HepG2 (cell line): ENCODE data around the gene GLUD1. TPM values are rescaled to one million over a fixed set of nuclear protein-coding genes. Genes with fewer than 3 reads are reported as not detected.

ENCODE experiments used
- ATM ChIP-seq: fragments of 450-650 bp; IDR thresholded peaks from 2 replicates; pipeline ENCODE4 v1.7.1; 2017; ENCODE audit warnings: mild to moderate bottlenecking, borderline replicate concordance
- CEBPZ ChIP-seq: IDR thresholded peaks from 2 replicates; pipeline ENCODE4 v1.6.1; 2012; ENCODE audit warnings: low read length, improper control_type of control experiment
- EED ChIP-seq: sonication (generic); formaldehyde crosslinking; IDR thresholded peaks from 2 replicates; pipeline ENCODE4 v1.5.0; 2020; ENCODE audit warnings: mild to moderate bottlenecking, missing genetic modification reagents
- ELF4 ChIP-seq: sonication (generic); formaldehyde crosslinking; IDR thresholded peaks from 2 replicates; pipeline ENCODE4 v1.5.0; 2020; ENCODE audit warnings: missing genetic modification reagents, mild to moderate bottlenecking, moderate library complexity, borderline replicate concordance
- HMG20A ChIP-seq: IDR thresholded peaks from 2 replicates; pipeline ENCODE4 v1.6.1; 2016; ENCODE audit warnings: borderline replicate concordance
- HOXA7 ChIP-seq: sonication (generic); formaldehyde crosslinking; IDR thresholded peaks from 2 replicates; pipeline ENCODE4 v1.8.1; 2022; ENCODE audit warnings: mild to moderate bottlenecking, missing genetic modification reagents, moderate library complexity
- IRF1 ChIP-seq: sonication (generic); formaldehyde crosslinking; IDR thresholded peaks from 2 replicates; pipeline ENCODE4 v1.4.0; 2020; ENCODE audit warnings: low read depth, mild to moderate bottlenecking, missing genetic modification reagents
- IRF2 ChIP-seq: IDR thresholded peaks from 2 replicates; pipeline ENCODE4 v1.6.1; 2018; ENCODE audit warnings: missing genetic modification reagents, missing compliant biosample characterization
- MAFG ChIP-seq: sonication (generic); formaldehyde crosslinking; IDR thresholded peaks from 2 replicates; pipeline ENCODE4 v1.5.1; 2020; ENCODE audit warnings: mild to moderate bottlenecking, missing genetic modification reagents
- MIER3 ChIP-seq: IDR thresholded peaks from 2 replicates; pipeline ENCODE4 v1.6.1; 2016; ENCODE audit warnings: missing compliant biosample characterization, borderline replicate concordance
- MZF1 ChIP-seq: sonication (generic); formaldehyde crosslinking; IDR thresholded peaks from 2 replicates; pipeline ENCODE4 v1.8.1; 2023; ENCODE audit warnings: mild to moderate bottlenecking, missing genetic modification reagents, borderline replicate concordance
- NFE2L1 ChIP-seq: sonication (generic); formaldehyde crosslinking; IDR thresholded peaks from 2 replicates; pipeline ENCODE4 v1.4.0; 2020; ENCODE audit warnings: missing genetic modification reagents, mild to moderate bottlenecking, borderline replicate concordance
- RBM39 ChIP-seq: fragments of 200-400 bp; formaldehyde crosslinking; IDR thresholded peaks from one replicate; pipeline ENCODE4 v1.6.1; 2018; ENCODE audit warnings: antibody characterized with exemption, mild to moderate bottlenecking, low read depth, low read length; ENCODE audit not compliant: poor library complexity, severe bottlenecking
- TCF7 ChIP-seq: sonication (generic); IDR thresholded peaks from 2 replicates; pipeline ENCODE4 v1.6.1; 2016; ENCODE audit warnings: antibody characterized with exemption, low read depth
- TOE1 ChIP-seq: sonication (generic); formaldehyde crosslinking; IDR thresholded peaks from 2 replicates; pipeline ENCODE4 v1.4.0; 2020; ENCODE audit warnings: mild to moderate bottlenecking, missing genetic modification reagents
- ZBTB1 ChIP-seq: sonication (generic); formaldehyde crosslinking; IDR thresholded peaks from 2 replicates; pipeline ENCODE4 v1.4.0; 2020; ENCODE audit warnings: missing genetic modification reagents, borderline replicate concordance
- ZBTB34 ChIP-seq: sonication (generic); formaldehyde crosslinking; IDR thresholded peaks from 2 replicates; pipeline ENCODE4 v1.8.0; 2022; ENCODE audit warnings: mild to moderate bottlenecking, missing genetic modification reagents
- ZFP1 ChIP-seq: IDR thresholded peaks from 2 replicates; pipeline ENCODE4 v1.6.1; 2016
- ZFP37 ChIP-seq: sonication (generic); formaldehyde crosslinking; IDR thresholded peaks from 2 replicates; pipeline ENCODE4 v1.4.0; 2020; ENCODE audit warnings: missing genetic modification reagents, borderline replicate concordance
- ZNF17 ChIP-seq: sonication (generic); formaldehyde crosslinking; IDR thresholded peaks from 2 replicates; pipeline ENCODE4 v1.5.0; 2020; ENCODE audit warnings: mild to moderate bottlenecking, missing genetic modification reagents
- ZNF431 ChIP-seq: sonication (generic); formaldehyde crosslinking; IDR thresholded peaks from 2 replicates; pipeline ENCODE4 v1.9.0; 2022; ENCODE audit warnings: missing genetic modification reagents, low read depth, mild to moderate bottlenecking, borderline replicate concordance
- ZNF451 ChIP-seq: sonication (generic); formaldehyde crosslinking; IDR thresholded peaks from 2 replicates; pipeline ENCODE4 v1.5.0; 2020; ENCODE audit warnings: mild to moderate bottlenecking, missing genetic modification reagents
- ZNF569 ChIP-seq: sonication (generic); formaldehyde crosslinking; IDR thresholded peaks from 2 replicates; pipeline ENCODE4 v1.5.0; 2020; ENCODE audit warnings: mild to moderate bottlenecking, missing genetic modification reagents, moderate library complexity, borderline replicate concordance
- ZNF674 ChIP-seq: sonication (generic); formaldehyde crosslinking; IDR thresholded peaks from 2 replicates; pipeline ENCODE4 v1.5.0; 2020; ENCODE audit warnings: low read depth, mild to moderate bottlenecking, missing genetic modification reagents
- ZNF841 ChIP-seq: sonication (generic); formaldehyde crosslinking; IDR thresholded peaks from 2 replicates; pipeline ENCODE4 v1.8.1; 2023; ENCODE audit warnings: missing genetic modification reagents, borderline replicate concordance
- ZSCAN20 ChIP-seq: sonication (generic); formaldehyde crosslinking; IDR thresholded peaks from 2 replicates; pipeline ENCODE4 v1.4.0; 2020; ENCODE audit warnings: missing genetic modification reagents, mild to moderate bottlenecking, borderline replicate concordance
- polyA plus RNA-seq, 8 experiments: library from polyadenylated mRNA; depleted of rRNA in 3 of 8; stranded (reverse) in 7 of 8; unstranded in 1 of 8; fragments of >200 nt; fragmentation: Illumina TruSeq in 4 of 8; extraction: Trizol in 4 of 8; gene quantifications; 2 replicates each; pipeline versions ENCODE4 v1.2.1 to v1.2.3, GENCODE V29; 2011 to 2016; ENCODE audit warnings: low read depth in 4 of 8, missing spikeins in 1 of 8, mixed read lengths in 1 of 8; ENCODE audit not compliant: insufficient read depth in 1 of 8
- total RNA-seq, 5 experiments: library from RNA; depleted of rRNA; stranded (reverse); fragments of >200 nt; fragmentation: Illumina TruSeq; extraction: Trizol; gene quantifications; 2 replicates each; pipeline ENCODE4 v1.2.3, GENCODE V29; 2016; ENCODE audit warnings: low read depth in 1 of 5

The GLUD1 gene
- total and polyA plus RNA-seq, 2 of the 13 experiments (the other 11 are each of a cell fraction or from before 2014, with no cell fraction given), result 301 to 798 TPM

GRCh38 chr10:87092861-87093631, 1.6 kb downstream of the GLUD1 start (continued):
- no peak for TF ChIP-seq MAFG (CRISPR knock-in tag)
- no peak for TF ChIP-seq ZBTB34 (CRISPR knock-in tag)
- no peak for TF ChIP-seq NFE2L1 (CRISPR knock-in tag)
- no peak for TF ChIP-seq ZNF451 (CRISPR knock-in tag)
- no peak for TF ChIP-seq TOE1 (CRISPR knock-in tag)
- TF ChIP-seq MIER3 (CRISPR knock-in tag), result no peak
- no peak for TF ChIP-seq ZBTB1 (CRISPR knock-in tag)
- no peak for TF ChIP-seq ZNF674 (CRISPR knock-in tag)
- TF ChIP-seq ELF4 (CRISPR knock-in tag), result no peak
- no peak for TF ChIP-seq EED (CRISPR knock-in tag)
- TF ChIP-seq ATM, result no peak
- no peak for TF ChIP-seq ZSCAN20 (CRISPR knock-in tag)
- no peak for TF ChIP-seq ZNF841 (CRISPR knock-in tag)
- TF ChIP-seq MZF1, result no peak
- no peak for TF ChIP-seq ZFP1 (CRISPR knock-in tag)
- no peak for TF ChIP-seq IRF1 (CRISPR knock-in tag)
- TF ChIP-seq ZNF431 (CRISPR knock-in tag), result no peak
- no peak; the same call in 1 of the 2 replicates for TF ChIP-seq HMG20A
- TF ChIP-seq ZNF17 (CRISPR knock-in tag), result no peak
- no peak for TF ChIP-seq ZNF569 (CRISPR knock-in tag)
- TF ChIP-seq TCF7, result peak; percentile 53
- no peak for TF ChIP-seq HOXA7 (CRISPR knock-in tag)
- peak; percentile 33; the same call in 1 of the 2 replicates for TF ChIP-seq IRF2 (CRISPR knock-in tag)
- no peak for TF ChIP-seq RBM39
- no peak for TF ChIP-seq CEBPZ
- no peak for TF ChIP-seq ZFP37 (CRISPR knock-in tag)
